Activated CD8-positive, alpha-beta T cell treated with anti-CD3 and anti-CD28 coated beads, Interleukin-2, amount 10 ng/mL, durations not matched to agents 7 days and 5 days (primary cell): ENCODE results near the gene PTH2R. TPM values are rescaled to one million over a fixed set of nuclear protein-coding genes. Genes with fewer than 3 reads are reported as not detected.
A peak's percentile ranks its signal among the peaks of the same experiment; 100 is the strongest.

ENCODE experiments used
- ATAC-seq: fragments of 150-1000 bp; cut with Tn5 transposase; one replicate; pipeline ENCODE4 v1.10.0; 2021; ENCODE audit warnings: moderate library complexity
- CTCF ChIA-PET: fragments of 350-600 bp; sonication (Branson Sonifier 250); formaldehyde crosslinking; loops from one replicate; lab custom pipeline; 2021; ENCODE audit warnings: antibody characterized with exemption; lab: Charles Lee
- POLR2A ChIA-PET: fragments of 350-600 bp; sonication (Branson Sonifier 250); formaldehyde crosslinking; loops from one replicate; lab custom pipeline; 2021; ENCODE audit warnings: antibody characterized with exemption; lab: Charles Lee
- DNase-seq: peaks from one replicate; pipeline ENCODE4 v3.0.0-alpha.2; 2020
- H3K27ac Mint-ChIP-seq: one replicate; pipeline ENCODE4 v1.8.0; 2021; ENCODE audit warnings: mild to moderate bottlenecking, mixed read lengths
- H3K27me3 Mint-ChIP-seq: one replicate; pipeline ENCODE4 v1.8.0; 2021; ENCODE audit warnings: low read depth, mixed read lengths
- H3K36me3 Mint-ChIP-seq: one replicate; pipeline ENCODE4 v1.8.0; 2021; ENCODE audit warnings: low read depth, mixed read lengths
- H3K4me1 Mint-ChIP-seq: one replicate; pipeline ENCODE4 v1.8.0; 2021; ENCODE audit warnings: low read depth, mixed read lengths
- H3K4me3 Mint-ChIP-seq: one replicate; pipeline ENCODE4 v1.8.0; 2021; ENCODE audit warnings: mild to moderate bottlenecking, mixed read lengths
- H3K9me3 Mint-ChIP-seq: one replicate; pipeline ENCODE4 v1.8.0; 2022; ENCODE audit warnings: mixed read lengths; ENCODE audit not compliant: insufficient read depth
- total RNA-seq, 2 experiments: library from RNA; stranded (reverse); gene quantifications; one replicate each; pipeline ENCODE4 v1.2.3, GENCODE V29; 2021

Gene PTH2R, protein sequence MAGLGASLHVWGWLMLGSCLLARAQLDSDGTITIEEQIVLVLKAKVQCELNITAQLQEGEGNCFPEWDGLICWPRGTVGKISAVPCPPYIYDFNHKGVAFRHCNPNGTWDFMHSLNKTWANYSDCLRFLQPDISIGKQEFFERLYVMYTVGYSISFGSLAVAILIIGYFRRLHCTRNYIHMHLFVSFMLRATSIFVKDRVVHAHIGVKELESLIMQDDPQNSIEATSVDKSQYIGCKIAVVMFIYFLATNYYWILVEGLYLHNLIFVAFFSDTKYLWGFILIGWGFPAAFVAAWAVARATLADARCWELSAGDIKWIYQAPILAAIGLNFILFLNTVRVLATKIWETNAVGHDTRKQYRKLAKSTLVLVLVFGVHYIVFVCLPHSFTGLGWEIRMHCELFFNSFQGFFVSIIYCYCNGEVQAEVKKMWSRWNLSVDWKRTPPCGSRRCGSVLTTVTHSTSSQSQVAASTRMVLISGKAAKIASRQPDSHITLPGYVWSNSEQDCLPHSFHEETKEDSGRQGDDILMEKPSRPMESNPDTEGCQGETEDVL
- total RNA-seq: under 1 TPM in 1 of 2 experiments, not detected in 1; 0.13 TPM

GRCh38 chr2:208406474-208407451 is at the start of gene PTH2R:
Gene PTH2R (plus strand): TSS chr2:208406792. CDS start chr2:208407044, 252 bp downstream.
- H3K27me3 Mint-ChIP-seq: peaks cover 45% of the 10 kb centered on the region
- POLR2A ChIA-PET: no interaction called here

DNA sequence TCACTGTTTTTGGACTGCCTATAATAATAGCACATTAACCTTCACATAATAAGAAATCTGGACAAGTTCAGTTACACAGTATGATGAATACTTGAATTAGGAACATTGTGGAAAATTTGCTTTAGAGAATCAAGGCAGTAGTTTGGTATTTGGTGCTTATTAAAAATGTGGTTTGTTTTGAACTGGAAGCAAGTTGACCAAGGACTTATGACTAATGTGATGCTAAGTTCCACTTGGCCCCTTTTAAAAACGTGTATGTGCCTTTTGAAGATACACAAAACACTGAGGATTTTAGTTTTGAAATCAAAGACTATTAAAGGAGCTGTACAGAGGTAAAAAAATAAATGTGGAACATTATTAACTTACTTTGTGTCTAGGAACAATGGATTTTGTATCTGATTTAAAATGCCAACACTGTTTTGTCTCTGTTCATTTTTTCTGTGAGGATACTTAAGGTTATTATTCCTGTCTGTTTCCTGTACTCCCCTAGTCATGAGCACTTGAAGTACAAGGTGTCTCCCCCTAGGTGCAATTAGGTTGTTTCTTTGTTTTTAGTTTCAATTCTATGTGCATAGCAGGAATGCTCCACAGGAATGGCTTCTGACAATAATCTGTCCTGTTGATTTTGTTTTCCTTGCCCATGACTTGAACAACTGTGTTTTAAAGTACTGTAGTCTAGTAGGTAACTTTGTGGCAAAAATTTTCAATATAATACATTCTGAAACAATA is 49.6 kb upstream of the PTH2R start:
- no peaks in the 10 kb centered on the region for H3K27me3 Mint-ChIP-seq
- ChIA-PET POLR2A (no interaction called here), CTCF (no interaction called here)
- no peak overlapping the region for H3K27ac Mint-ChIP-seq
- H3K9me3 Mint-ChIP-seq: no peaks in the 10 kb centered on the region
- peaks cover 2% of the 10 kb centered on the region for H3K4me1 Mint-ChIP-seq
- ATAC-seq (no peak), DNase-seq (no peak)
- H3K4me3 Mint-ChIP-seq: no peak overlapping the region
- H3K36me3 Mint-ChIP-seq: peaks cover 26% of the 10 kb centered on the region

More at GRCh38 chr2:208406474-208407451, at the start of gene PTH2R:
- peak; percentile 51 for ATAC-seq
- H3K36me3 Mint-ChIP-seq: no peaks in the 10 kb centered on the region
- DNase-seq: no peak
- H3K4me3 Mint-ChIP-seq: no peak within 1 kb of the TSS
- no peaks in the 10 kb centered on the region for H3K9me3 Mint-ChIP-seq
- CTCF ChIA-PET: no interaction called here
- peaks cover 5% of the 10 kb centered on the region for H3K4me1 Mint-ChIP-seq
- no peak within 1 kb of the TSS for H3K27ac Mint-ChIP-seq

DNA sequence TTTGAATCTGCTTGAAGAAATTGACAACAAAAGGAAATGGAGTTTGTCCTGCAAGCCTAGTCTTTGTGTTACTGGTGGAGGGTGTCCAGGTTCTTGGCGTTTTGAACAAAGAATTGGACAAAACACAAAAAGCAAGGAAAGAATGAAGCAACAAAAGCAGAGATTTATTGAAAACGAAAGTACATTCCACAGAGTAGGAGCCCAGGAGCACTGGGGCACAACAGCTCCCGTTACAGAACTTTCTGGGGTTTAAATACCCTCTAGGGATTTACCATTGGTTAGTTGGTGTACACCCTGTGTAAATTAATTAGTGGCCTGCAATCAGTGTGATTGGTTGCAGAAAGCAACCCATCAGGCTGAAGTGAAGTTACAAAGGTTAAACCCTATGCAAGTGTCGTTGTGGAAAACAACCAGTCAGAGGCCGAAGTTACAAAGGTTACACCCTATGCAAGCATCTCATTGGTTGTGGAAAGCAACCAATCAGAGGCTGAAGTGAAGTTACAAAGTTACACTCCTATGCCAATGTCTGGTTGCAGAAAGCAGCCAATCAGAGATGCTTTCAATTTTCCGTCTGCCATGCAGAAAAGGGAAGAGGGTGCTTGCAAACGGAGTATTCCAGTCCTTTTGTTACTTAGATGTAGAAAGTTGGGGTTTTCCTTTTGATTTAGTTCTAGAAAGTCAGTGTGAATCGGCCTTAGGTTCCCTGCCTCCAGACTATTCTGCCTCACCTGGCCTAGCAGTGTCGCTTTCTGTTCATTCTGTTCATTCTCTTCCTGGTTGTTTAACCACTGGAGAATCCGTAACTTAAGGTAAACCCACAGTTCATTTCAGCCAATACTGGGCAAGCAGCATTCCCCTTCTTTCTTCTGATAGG is 47.6 kb upstream of the PTH2R start:
- POLR2A ChIA-PET: no interaction called here
- ATAC-seq: no peak

GRCh38 chr2:208359632-208359986 is 47.0 kb upstream of the PTH2R start:
- POLR2A ChIA-PET: no interaction called here
- peaks cover 9% of the 10 kb centered on the region for H3K4me1 Mint-ChIP-seq
- H3K4me3 Mint-ChIP-seq: no peak overlapping the region
- H3K27me3 Mint-ChIP-seq: no peaks in the 10 kb centered on the region
- CTCF ChIA-PET: no interaction called here
- peak; percentile 42 for ATAC-seq
- H3K9me3 Mint-ChIP-seq: no peaks in the 10 kb centered on the region
- H3K27ac Mint-ChIP-seq: no peak overlapping the region
- no peak for DNase-seq
- peaks cover 16% of the 10 kb centered on the region for H3K36me3 Mint-ChIP-seq

More for the DNA sequence above, 47.6 kb upstream of the PTH2R start:
- Mint-ChIP-seq H3K9me3 (no peaks in the 10 kb centered on the region), H3K4me3 (no peak overlapping the region), H3K27ac (no peak overlapping the region), H3K36me3 (peaks cover 15% of the 10 kb centered on the region), H3K4me1 (peaks cover 7% of the 10 kb centered on the region), H3K27me3 (no peaks in the 10 kb centered on the region)
- CTCF ChIA-PET: no interaction called here
- no peak for DNase-seq

DNA sequence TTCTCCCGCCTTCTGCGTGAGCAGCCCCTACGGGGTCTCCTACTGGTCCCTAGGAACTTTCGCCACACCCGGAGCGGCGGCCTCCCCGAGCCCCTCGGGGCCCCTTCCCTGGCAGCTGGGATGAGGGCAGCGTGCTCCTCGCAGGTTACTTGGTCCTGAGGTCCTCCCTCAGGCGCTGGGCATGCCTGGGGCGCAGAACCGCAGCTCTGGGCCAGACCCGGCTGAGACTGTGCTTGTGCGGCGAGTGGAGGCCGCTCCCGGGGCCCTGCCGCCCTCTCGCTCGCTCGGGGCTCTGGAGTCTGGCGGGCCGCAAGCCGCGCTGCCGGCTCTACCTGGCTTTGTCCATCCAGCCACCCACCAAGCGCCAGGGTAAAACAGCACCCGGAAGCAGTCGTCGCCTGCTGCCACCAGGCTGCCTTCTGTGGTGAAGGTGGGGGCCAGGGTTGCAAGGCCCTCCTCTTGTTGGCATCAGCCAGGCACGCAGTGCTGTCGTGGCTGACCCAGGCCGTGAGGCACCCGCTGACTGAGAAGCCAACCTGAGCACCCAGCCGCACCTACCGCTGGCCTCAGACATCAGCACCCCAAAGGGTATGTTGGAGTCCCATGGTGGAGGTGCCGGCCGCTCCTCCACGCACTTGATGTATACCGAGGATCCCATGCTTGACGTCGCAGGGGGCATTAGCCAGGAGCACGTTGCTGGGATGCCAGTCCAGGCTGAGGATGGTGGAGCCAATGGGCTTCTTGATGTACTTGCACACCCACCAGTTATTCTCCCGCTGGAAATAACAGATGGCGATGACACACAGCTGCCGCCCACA is 46.1 kb upstream of the PTH2R start:
- peaks cover 10% of the 10 kb centered on the region for H3K36me3 Mint-ChIP-seq
- no peak overlapping the region for H3K4me3 Mint-ChIP-seq
- H3K4me1 Mint-ChIP-seq: peaks cover 9% of the 10 kb centered on the region
- peaks cover 4% of the 10 kb centered on the region for H3K27me3 Mint-ChIP-seq
- CTCF ChIA-PET: no interaction called here
- ATAC-seq (no peak), DNase-seq (no peak)
- POLR2A ChIA-PET: no interaction called here
- no peaks in the 10 kb centered on the region for H3K9me3 Mint-ChIP-seq
- no peak overlapping the region for H3K27ac Mint-ChIP-seq

DNA sequence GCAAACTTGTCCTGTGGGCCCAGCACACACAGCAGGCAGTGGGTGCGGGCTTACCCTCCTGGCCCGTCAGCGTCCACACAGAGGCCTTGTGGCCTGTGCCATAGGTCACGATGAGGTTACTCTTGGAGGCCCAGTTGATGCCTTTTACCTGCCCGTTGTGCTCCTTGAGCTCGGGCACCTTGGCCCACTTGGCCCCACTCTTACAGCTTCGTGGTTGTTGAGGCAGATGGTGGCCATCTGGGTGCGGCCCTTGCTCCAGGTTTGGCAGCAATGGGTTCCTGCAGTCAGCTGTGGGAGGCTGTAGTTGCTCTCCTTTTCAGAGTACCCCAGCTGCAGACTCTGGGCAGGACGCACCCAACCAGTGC is 45.5 kb upstream of the PTH2R start:
- Mint-ChIP-seq H3K27ac (no peak overlapping the region), H3K4me1 (peaks cover 9% of the 10 kb centered on the region), H3K9me3 (no peaks in the 10 kb centered on the region), H3K4me3 (no peak overlapping the region), H3K36me3 (peaks cover 10% of the 10 kb centered on the region), H3K27me3 (peaks cover 4% of the 10 kb centered on the region)
- no peak for DNase-seq
- no peak for ATAC-seq
- POLR2A ChIA-PET: no interaction called here
- CTCF ChIA-PET: interaction anchor here (1.5 kb wide), 1 partner anchor 13 kb away, joined by 6 read pairs; no protein-coding TSS in a partner anchor

- Mint-ChIP-seq H3K27ac (no peak overlapping the region), H3K4me1 (peaks cover 7% of the 10 kb centered on the region), H3K36me3 (peaks cover 4% of the 10 kb centered on the region), H3K9me3 (no peaks in the 10 kb centered on the region), H3K27me3 (peaks cover 4% of the 10 kb centered on the region), H3K4me3 (no peak overlapping the region)
- ChIA-PET POLR2A (no interaction called here), CTCF (no interaction called here)
- DNase-seq: no peak
- ATAC-seq: no peak
Measured at GRCh38 chr2:208363485-208363884, 43.1 kb upstream of the PTH2R start.

- Mint-ChIP-seq H3K4me1 (peaks cover 7% of the 10 kb centered on the region), H3K36me3 (peaks cover 1% of the 10 kb centered on the region), H3K27ac (no peak overlapping the region), H3K9me3 (no peaks in the 10 kb centered on the region), H3K27me3 (peaks cover 4% of the 10 kb centered on the region), H3K4me3 (no peak overlapping the region)
- DNase-seq (no peak), ATAC-seq (no peak)
- ChIA-PET CTCF (no interaction called here), POLR2A (no interaction called here)
Measured at GRCh38 chr2:208366215-208367127, 40.1 kb upstream of the PTH2R start.

DNA sequence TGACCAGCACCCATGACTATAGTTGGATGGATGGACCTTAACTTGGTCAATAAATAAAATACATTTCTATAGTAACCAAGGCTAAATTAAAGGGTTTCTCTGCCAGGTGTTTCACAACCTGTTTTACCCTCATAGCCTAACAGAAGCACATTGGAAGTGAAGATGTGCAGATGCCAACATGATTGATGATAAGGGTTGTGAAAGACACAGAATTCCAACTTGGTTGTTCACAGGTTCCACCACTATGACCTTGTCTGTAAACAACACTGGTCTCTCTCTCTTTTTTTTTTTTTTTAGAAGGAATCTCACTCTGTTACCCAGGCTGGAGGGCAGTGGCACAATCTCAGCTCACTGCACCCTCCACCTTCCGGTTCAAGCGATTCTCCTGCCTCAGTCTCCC is 37.5 kb upstream of the PTH2R start:
- Mint-ChIP-seq H3K27me3 (peaks cover 4% of the 10 kb centered on the region), H3K27ac (no peak overlapping the region), H3K4me3 (no peak overlapping the region), H3K4me1 (peaks cover 2% of the 10 kb centered on the region), H3K36me3 (peaks cover 1% of the 10 kb centered on the region), H3K9me3 (no peaks in the 10 kb centered on the region)
- no peak for ATAC-seq
- DNase-seq: no peak
- CTCF ChIA-PET: no interaction called here
- POLR2A ChIA-PET: no interaction called here
